WTC11 (cell line): ENCODE measurements around the gene MAGI2. TPM values are rescaled to one million over a fixed set of nuclear protein-coding genes. Genes with fewer than 3 reads are reported as not detected.

Experiments used
- ATAC-seq: fragments of 200-7000 bp; cut with Tn5 transposase; 2 replicates; pipeline ENCODE4 v1.10.0; 2021; ENCODE audit warnings: mild to moderate bottlenecking, moderate library complexity
- CTCF ChIA-PET: fragments of 300-600 bp; sonication (Branson Sonifier 250); formaldehyde crosslinking; loops from one replicate; lab custom pipeline; 2021; ENCODE audit warnings: antibody characterized with exemption; lab: Charles Lee
- POLR2A ChIA-PET: fragments of 350-600 bp; sonication (Branson Sonifier 250); formaldehyde crosslinking; loops from one replicate; lab custom pipeline; 2021; ENCODE audit warnings: antibody characterized with exemption; lab: Charles Lee
- DNase-seq: peaks from one replicate; pipeline ENCODE4 v3.0.0; 2021; ENCODE audit warnings: low spot score
- H3K27ac Mint-ChIP-seq: 2 replicates; pipeline ENCODE4 v1.8.0; 2021; ENCODE audit warnings: mixed read lengths
- H3K27me3 Mint-ChIP-seq: 2 replicates; pipeline ENCODE4 v1.8.0; 2021; ENCODE audit warnings: low read depth, mild to moderate bottlenecking, moderate library complexity, mixed read lengths
- H3K36me3 Mint-ChIP-seq: 2 replicates; pipeline ENCODE4 v1.8.0; 2021; ENCODE audit warnings: mixed read lengths
- H3K4me1 Mint-ChIP-seq: 2 replicates; pipeline ENCODE4 v1.8.0; 2022; ENCODE audit warnings: mixed read lengths
- H3K4me3 Mint-ChIP-seq: 2 replicates; pipeline ENCODE4 v1.8.0; 2021; ENCODE audit warnings: mild to moderate bottlenecking, moderate library complexity, mixed read lengths
- H3K9me3 Mint-ChIP-seq: 2 replicates; pipeline ENCODE4 v1.8.0; 2021; ENCODE audit warnings: mixed read lengths
- FOXP4 ChIP-seq: sonication (generic); formaldehyde crosslinking; IDR thresholded peaks from 2 replicates; pipeline ENCODE4 v1.8.0; 2022; ENCODE audit warnings: mild to moderate bottlenecking, missing genetic modification reagents
- JAZF1 ChIP-seq: fragments of 250-450 bp; sonication (Bioruptor Pico); IDR thresholded peaks from 2 replicates; pipeline ENCODE4 v1.9.0; 2021; ENCODE audit warnings: moderate library complexity, mild to moderate bottlenecking, inconsistent platforms
- KAT7 ChIP-seq: sonication (generic); formaldehyde crosslinking; IDR thresholded peaks from 2 replicates; pipeline ENCODE4 v1.8.1; 2023; ENCODE audit warnings: missing genetic modification reagents, mild to moderate bottlenecking, borderline replicate concordance
- MXD4 ChIP-seq: fragments of 250-450 bp; sonication (Bioruptor Pico); IDR thresholded peaks from 2 replicates; pipeline ENCODE4 v1.8.0; 2021; ENCODE audit warnings: mild to moderate bottlenecking, moderate library complexity, borderline replicate concordance
- NR1H2 ChIP-seq: sonication (generic); formaldehyde crosslinking; IDR thresholded peaks from 2 replicates; pipeline ENCODE4 v1.9.0; 2021; ENCODE audit warnings: mild to moderate bottlenecking, moderate library complexity, missing genetic modification reagents
- PREB ChIP-seq: sonication (generic); formaldehyde crosslinking; IDR thresholded peaks from 2 replicates; pipeline ENCODE4 v1.8.1; 2022; ENCODE audit warnings: mild to moderate bottlenecking, missing genetic modification reagents, moderate library complexity, borderline replicate concordance
- RELA ChIP-seq: sonication (generic); formaldehyde crosslinking; IDR thresholded peaks from 2 replicates; pipeline ENCODE4 v1.8.1; 2022; ENCODE audit warnings: missing genetic modification reagents, mild to moderate bottlenecking, borderline replicate concordance
- SMAD3 ChIP-seq: sonication (generic); formaldehyde crosslinking; IDR thresholded peaks from 2 replicates; pipeline ENCODE4 v1.8.0; 2022; ENCODE audit warnings: missing genetic modification reagents, mild to moderate bottlenecking, borderline replicate concordance
- TEAD4 ChIP-seq: sonication (generic); formaldehyde crosslinking; IDR thresholded peaks from 2 replicates; pipeline ENCODE4 v1.8.0; 2022; ENCODE audit warnings: mild to moderate bottlenecking, missing genetic modification reagents
- ZMAT4 ChIP-seq: fragments of 250-450 bp; sonication (Bioruptor Pico); IDR thresholded peaks from 2 replicates; pipeline ENCODE4 v1.9.0; 2021; ENCODE audit warnings: mild to moderate bottlenecking
- ZNF121 ChIP-seq: sonication (generic); formaldehyde crosslinking; IDR thresholded peaks from 2 replicates; pipeline ENCODE4 v1.8.0; 2023; ENCODE audit warnings: missing genetic modification reagents
- ZNF138 ChIP-seq: sonication (generic); formaldehyde crosslinking; conservative IDR thresholded peaks from 2 replicates; pipeline ENCODE4 v1.8.1; 2022; ENCODE audit warnings: mild to moderate bottlenecking, moderate library complexity, missing genetic modification reagents
- ZNF416 ChIP-seq: fragments of 250-450 bp; sonication (Bioruptor Pico); IDR thresholded peaks from 2 replicates; pipeline ENCODE4 v1.9.0; 2021; ENCODE audit warnings: mild to moderate bottlenecking, inconsistent platforms
- ZNF423 ChIP-seq: fragments of 250-450 bp; sonication (Bioruptor Pico); IDR thresholded peaks from 2 replicates; pipeline ENCODE4 v2.1.2; 2022; ENCODE audit warnings: mild to moderate bottlenecking, moderate library complexity
- total RNA-seq: library from RNA; stranded (reverse); gene quantifications from 3 replicates; pipeline ENCODE4 v1.2.3, GENCODE V29; 2021
- TF ChIP-seq, protein P1 (sequence below): fragments of 200-600 bp; IDR thresholded peaks from 2 replicates; pipeline ENCODE4 v1.8.0; 2022; ENCODE audit warnings: antibody characterized with exemption
- TF ChIP-seq, protein P2 (sequence below): sonication (generic); formaldehyde crosslinking; IDR thresholded peaks from 2 replicates; pipeline ENCODE4 v1.8.1; 2023; ENCODE audit warnings: mild to moderate bottlenecking, missing genetic modification reagents
- TF ChIP-seq, protein P3 (sequence below): fragments of 250-450 bp; sonication (Bioruptor Pico); conservative IDR thresholded peaks from 2 replicates; pipeline ENCODE4 v1.9.0; 2021; ENCODE audit warnings: mild to moderate bottlenecking
- TF ChIP-seq, protein P4 (sequence below): fragments of 250-450 bp; sonication (Bioruptor Pico); IDR thresholded peaks from 2 replicates; pipeline ENCODE4 v1.9.0; 2021; ENCODE audit warnings: mild to moderate bottlenecking

MAGI2 gene
- total RNA-seq, 1 experiment from 2014 or later = 26.6 TPM

GRCh38 chr7:79400222-79400621 lies 53.2 kb downstream of the MAGI2 start:
- no peak for DNase-seq
- TF ChIP-seq NR1H2 (CRISPR knock-in tag) (no peak), ZNF138 (CRISPR knock-in tag) (no peak), MXD4 (CRISPR knock-in tag) (no peak), ZNF423 (no peak), ZMAT4 (CRISPR knock-in tag) (no peak), ZNF416 (CRISPR knock-in tag) (no peak), JAZF1 (CRISPR knock-in tag) (no peak), TEAD4 (no peak), KAT7 (CRISPR knock-in tag) (no peak), FOXP4 (CRISPR knock-in tag) (no peak), RELA (CRISPR knock-in tag) (no peak), SMAD3 (CRISPR knock-in tag) (no peak), ZNF121 (CRISPR knock-in tag) (no peak), PREB (no peak)
- TF ChIP-seq, protein P1, sequence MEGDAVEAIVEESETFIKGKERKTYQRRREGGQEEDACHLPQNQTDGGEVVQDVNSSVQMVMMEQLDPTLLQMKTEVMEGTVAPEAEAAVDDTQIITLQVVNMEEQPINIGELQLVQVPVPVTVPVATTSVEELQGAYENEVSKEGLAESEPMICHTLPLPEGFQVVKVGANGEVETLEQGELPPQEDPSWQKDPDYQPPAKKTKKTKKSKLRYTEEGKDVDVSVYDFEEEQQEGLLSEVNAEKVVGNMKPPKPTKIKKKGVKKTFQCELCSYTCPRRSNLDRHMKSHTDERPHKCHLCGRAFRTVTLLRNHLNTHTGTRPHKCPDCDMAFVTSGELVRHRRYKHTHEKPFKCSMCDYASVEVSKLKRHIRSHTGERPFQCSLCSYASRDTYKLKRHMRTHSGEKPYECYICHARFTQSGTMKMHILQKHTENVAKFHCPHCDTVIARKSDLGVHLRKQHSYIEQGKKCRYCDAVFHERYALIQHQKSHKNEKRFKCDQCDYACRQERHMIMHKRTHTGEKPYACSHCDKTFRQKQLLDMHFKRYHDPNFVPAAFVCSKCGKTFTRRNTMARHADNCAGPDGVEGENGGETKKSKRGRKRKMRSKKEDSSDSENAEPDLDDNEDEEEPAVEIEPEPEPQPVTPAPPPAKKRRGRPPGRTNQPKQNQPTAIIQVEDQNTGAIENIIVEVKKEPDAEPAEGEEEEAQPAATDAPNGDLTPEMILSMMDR = no peak
- TF ChIP-seq, protein P2, sequence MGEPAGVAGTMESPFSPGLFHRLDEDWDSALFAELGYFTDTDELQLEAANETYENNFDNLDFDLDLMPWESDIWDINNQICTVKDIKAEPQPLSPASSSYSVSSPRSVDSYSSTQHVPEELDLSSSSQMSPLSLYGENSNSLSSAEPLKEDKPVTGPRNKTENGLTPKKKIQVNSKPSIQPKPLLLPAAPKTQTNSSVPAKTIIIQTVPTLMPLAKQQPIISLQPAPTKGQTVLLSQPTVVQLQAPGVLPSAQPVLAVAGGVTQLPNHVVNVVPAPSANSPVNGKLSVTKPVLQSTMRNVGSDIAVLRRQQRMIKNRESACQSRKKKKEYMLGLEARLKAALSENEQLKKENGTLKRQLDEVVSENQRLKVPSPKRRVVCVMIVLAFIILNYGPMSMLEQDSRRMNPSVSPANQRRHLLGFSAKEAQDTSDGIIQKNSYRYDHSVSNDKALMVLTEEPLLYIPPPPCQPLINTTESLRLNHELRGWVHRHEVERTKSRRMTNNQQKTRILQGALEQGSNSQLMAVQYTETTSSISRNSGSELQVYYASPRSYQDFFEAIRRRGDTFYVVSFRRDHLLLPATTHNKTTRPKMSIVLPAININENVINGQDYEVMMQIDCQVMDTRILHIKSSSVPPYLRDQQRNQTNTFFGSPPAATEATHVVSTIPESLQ = no peak
- TF ChIP-seq, protein P3, sequence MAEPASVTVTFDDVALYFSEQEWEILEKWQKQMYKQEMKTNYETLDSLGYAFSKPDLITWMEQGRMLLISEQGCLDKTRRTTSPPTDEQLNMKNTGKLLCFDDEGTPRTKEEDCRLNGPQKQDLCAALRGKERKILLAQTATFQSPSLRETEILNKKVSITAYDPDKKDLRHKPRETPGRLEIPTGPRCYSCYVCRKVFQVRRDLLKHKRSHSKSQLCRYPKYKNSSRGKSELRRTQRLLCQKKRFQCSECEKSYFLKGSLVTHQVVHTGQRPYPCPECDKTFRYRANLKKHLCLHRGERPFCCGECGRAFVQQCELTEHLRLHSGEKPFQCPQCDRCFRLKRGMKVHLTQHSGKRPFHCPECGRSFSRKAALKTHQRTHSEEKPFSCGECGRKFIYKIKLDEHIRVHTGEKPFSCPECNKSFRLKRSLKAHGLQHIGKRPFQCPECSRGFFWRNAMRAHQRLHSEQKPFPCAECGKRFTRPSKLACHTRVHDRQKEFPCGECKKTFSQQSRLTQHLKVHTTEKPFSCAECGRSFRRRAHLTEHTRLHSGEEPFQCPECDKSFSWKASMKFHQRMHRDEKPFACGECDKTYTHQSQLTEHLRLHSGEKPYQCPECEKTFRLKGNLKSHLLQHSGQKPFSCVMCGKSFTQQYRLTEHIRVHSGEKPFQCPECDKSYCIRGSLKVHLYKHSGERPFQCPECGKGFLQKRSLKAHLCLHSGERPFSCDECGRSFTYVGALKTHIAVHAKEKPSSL (CRISPR knock-in tag) = no peak
- TF ChIP-seq, protein P4, sequence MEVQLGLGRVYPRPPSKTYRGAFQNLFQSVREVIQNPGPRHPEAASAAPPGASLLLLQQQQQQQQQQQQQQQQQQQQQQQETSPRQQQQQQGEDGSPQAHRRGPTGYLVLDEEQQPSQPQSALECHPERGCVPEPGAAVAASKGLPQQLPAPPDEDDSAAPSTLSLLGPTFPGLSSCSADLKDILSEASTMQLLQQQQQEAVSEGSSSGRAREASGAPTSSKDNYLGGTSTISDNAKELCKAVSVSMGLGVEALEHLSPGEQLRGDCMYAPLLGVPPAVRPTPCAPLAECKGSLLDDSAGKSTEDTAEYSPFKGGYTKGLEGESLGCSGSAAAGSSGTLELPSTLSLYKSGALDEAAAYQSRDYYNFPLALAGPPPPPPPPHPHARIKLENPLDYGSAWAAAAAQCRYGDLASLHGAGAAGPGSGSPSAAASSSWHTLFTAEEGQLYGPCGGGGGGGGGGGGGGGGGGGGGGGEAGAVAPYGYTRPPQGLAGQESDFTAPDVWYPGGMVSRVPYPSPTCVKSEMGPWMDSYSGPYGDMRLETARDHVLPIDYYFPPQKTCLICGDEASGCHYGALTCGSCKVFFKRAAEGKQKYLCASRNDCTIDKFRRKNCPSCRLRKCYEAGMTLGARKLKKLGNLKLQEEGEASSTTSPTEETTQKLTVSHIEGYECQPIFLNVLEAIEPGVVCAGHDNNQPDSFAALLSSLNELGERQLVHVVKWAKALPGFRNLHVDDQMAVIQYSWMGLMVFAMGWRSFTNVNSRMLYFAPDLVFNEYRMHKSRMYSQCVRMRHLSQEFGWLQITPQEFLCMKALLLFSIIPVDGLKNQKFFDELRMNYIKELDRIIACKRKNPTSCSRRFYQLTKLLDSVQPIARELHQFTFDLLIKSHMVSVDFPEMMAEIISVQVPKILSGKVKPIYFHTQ (CRISPR knock-in tag) = no peak
- TF ChIP-seq, all 79 proteins: peak for 0
- Mint-ChIP-seq H3K27ac (no peak overlapping the region), H3K4me1 (no peaks in the 10 kb centered on the region), H3K4me3 (no peak overlapping the region), H3K27me3 (no peaks in the 10 kb centered on the region), H3K9me3 (no peaks in the 10 kb centered on the region), H3K36me3 (no peaks in the 10 kb centered on the region)
- ChIA-PET POLR2A (interaction anchor here (0.6 kb wide), 1 partner anchor 22 kb away, joined by 6 read pairs; no protein-coding TSS in a partner anchor), CTCF (no interaction called here)
- ATAC-seq = no peak
